ENCODE measurements around the gene TBCD.
"Not testable (repeated sequence)": the region's sequence is repeated elsewhere in the genome, so short reads cannot be mapped to it uniquely, and the experiment has no call there.

The TBCD gene

GRCh38 chr17:82960419-82961271, 208.8 kb downstream of the TBCD start:
- DNase-seq, result no peak

GRCh38 chr17:82961366-82962162, 209.7 kb downstream of the TBCD start:
- no peak for DNase-seq

GRCh38 chr17:82962163-82962720, 210.4 kb downstream of the TBCD start:
- no peak for DNase-seq

GRCh38 chr17:82963104-82963950, 211.5 kb downstream of the TBCD start:
- DNase-seq, result peak; percentile 20

- DNase-seq, result not testable (repeated sequence)
Observed at GRCh38 chr17:82964451-82964850, 212.6 kb downstream of the TBCD start.

- DNase-seq, result no peak
Observed at GRCh38 chr17:82964851-82965341, 213.0 kb downstream of the TBCD start.

- no peak for DNase-seq
Observed at GRCh38 chr17:82965371-82965770, 213.5 kb downstream of the TBCD start.

- DNase-seq, result no peak
Observed at GRCh38 chr17:82966415-82966814, 214.6 kb downstream of the TBCD start.

- no peak for DNase-seq
Observed at GRCh38 chr17:82967268-82968032, 215.6 kb downstream of the TBCD start.

- DNase-seq, result not testable (repeated sequence)
Observed at GRCh38 chr17:82968033-82968841, 216.4 kb downstream of the TBCD start.

- DNase-seq, result no peak
Observed at GRCh38 chr17:82970067-82970466, 218.2 kb downstream of the TBCD start.

GRCh38 chr17:82970818-82971590, 219.1 kb downstream of the TBCD start:
- DNase-seq, result no peak

GRCh38 chr17:82972836-82973372, 221.0 kb downstream of the TBCD start:
- DNase-seq, result no peak

- DNase-seq, result no peak
Observed at GRCh38 chr17:82973456-82974135, 221.7 kb downstream of the TBCD start.

GRCh38 chr17:82974136-82974952, 222.5 kb downstream of the TBCD start:
- no peak for DNase-seq

- no peak for DNase-seq
Observed at GRCh38 chr17:82976982-82977488, 225.2 kb downstream of the TBCD start.

- no peak for DNase-seq
Observed at GRCh38 chr17:82977606-82978005, 225.7 kb downstream of the TBCD start.

- no peak for DNase-seq
Observed at GRCh38 chr17:82978765-82979349, 227.0 kb downstream of the TBCD start.

All from stimulated activated CD4-positive, alpha-beta T cell treated with anti-CD3 and anti-CD28 coated beads, Interleukin-4, amount 100 ng/mL, for 1 hour (primary cell).